SIG-M5 (cell line): ENCODE measurements around the gene SKAP2.
"Not testable (repeated sequence)": the region's sequence is repeated elsewhere in the genome, so short reads cannot be mapped to it uniquely, and the experiment has no call there.

Experiments used
- DNase-seq: peaks from one replicate; lab custom pipeline; 2025; lab: John Stamatoyannopoulos, UW

Gene SKAP2

DNA sequence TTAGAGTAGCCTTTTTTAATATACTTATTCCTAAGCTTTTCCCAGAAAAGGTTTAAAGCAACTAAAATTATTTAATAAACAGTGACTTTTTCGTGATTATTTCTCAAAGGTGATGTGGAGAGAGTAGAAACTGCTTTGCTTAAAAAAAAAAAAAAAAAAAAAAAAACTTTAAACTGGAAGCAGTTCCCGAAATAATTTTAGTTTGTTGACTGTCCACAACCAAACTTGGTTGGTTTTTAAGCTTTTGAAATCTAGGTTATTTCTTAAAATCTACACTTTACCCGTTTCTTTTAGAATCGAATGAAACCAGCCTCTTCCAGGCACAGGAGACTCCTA, 7.3 kb downstream of the SKAP2 start:
- no peak for DNase-seq

DNA sequence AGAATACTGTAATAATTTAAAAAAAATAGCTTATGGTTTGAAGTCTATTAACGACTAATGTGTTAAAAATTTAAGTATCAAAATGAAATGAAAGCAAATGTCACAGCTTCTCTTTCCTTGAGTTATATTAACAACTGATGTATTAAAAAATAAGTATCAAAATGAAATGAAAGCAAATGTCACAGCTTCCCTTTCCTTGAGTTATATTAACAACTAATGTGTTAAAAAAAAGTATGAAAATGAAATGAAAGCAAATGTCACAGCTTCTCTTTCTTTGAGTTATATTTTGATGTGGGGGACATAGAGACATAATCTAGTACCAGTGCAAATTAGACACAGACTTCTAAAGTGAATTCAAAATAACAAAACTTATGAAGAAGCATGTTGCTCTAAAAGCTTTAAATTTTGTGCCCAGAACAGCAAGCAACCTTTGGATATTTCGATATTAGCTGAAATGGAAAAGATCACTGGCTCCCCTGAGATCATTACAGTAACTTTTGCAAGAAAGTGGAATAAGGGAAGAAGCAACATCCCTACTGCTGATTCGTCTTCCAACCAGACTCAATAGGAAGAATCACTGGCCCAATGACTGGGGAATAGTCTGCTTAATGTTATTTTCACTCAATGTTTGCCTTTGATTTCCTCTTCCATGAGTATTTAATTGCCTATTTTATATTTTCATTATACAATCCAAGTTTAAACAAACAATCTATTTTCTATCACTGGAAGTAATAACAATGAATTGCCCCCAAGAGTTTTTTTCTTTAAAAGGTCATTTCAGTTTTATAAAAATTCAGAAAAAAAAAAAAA, 8.0 kb downstream of the SKAP2 start:
- no peak for DNase-seq

DNA sequence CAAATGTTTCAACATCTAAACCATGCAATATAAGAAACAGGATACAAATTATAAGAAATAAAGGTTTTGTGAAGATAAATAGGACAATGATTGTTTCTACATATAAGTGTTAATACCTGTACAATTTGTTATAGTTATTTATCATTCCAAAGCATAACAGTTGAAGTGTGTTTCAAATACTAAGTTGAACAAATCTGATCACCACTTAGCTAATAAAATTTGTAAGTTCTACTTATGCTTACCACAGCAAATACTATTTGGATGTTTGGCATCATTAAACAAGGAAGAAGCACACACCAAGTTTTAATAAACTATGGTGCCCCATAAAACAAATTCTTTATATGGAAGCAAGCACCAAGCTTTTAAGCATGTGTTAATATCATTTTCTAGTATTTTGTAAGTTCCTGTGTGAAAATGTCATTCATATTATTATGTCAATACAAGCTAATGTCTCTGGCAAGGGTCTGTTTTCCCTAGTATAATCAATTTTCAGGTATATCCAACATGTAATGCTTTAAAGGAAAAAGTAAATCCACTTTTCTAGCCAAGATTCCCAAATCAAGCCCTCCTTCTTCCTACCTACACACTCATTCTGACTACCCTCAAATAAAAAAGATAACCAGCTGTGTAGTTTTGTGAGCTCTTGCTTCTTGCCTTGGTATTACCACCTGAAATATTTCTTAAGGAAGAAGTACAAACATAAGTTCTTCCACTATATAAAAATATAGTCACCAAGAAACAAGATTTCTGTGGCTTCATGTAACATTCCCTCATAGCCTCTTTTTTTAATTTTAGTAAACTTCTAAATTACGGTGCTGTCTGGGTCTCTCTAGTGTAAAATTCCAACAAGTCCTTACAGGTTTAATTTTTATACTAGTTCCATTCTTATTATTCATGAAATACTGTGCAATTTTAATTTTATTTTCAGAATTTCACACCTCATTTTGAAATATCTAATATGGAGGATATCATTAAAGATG, 9.2 kb downstream of the SKAP2 start:
- no peak for DNase-seq

DNA sequence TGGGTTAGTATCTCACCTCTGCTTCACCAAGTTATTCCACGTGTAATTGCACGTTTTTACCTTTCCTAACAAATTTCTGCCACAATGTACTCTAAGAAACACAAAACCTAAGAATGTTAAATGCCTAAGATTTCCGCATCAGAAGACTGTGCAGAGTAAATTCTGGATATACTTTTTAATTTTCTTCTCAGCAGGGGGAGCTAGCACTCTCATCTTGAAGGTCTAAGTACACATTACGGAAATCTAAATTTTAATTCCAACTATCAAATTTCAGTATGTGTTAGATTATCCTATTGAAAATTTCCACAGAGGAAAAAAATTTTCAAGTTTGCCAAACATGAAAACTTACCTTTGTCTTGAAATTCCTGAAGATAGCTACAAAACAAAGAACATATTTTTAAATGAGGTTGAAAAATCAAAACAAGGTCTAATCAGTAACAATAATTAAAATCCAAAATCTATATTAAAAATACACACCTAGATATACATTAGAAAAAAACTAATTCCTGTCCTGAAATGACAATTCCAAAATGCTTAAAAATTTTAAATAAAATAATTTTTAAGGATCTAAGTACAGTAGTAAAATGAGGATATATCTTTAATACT, 10.5 kb downstream of the SKAP2 start:
- no peak for DNase-seq

DNA sequence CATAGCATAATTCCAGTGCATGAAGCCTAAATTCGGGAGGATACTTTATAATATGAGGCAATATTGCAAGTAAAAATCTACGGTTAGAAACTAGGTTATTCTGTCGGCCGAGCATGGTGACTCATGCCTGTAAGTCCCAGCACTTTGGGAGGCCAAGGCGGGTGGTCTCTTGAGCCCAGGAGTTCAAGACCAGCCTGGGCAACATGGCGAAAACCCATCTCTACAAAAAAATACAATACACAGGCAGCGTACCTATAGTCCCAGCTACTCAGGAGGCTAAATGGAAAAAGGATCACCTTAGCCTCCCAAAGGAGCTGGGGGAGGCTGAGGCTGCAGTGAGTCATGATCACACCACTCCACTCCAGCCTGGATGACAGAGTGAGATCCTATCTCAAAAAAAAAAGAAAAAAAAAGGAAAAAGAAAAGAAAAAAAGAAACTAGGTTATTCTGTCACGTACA, 14.2 kb downstream of the SKAP2 start:
- DNase-seq, result no peak

DNA sequence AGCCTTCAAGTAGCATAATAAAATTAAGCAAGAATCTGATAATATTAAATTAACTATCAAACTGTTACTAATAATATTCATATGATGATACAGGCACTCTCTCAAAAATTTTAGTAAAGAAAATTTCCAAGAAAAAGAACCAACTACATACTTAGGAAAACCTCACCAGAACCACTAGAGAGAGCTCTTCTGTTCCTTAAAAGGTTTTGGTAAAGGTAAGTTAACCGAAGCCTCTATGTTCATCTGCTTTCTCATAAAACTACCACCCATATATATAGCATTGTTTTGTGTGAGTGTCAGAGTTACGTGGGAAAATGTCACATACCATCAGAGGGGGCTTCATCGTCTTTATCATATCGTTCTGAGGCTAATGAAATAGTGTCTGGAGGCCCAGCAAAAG, 20.7 kb downstream of the SKAP2 start:
- no peak for DNase-seq

DNA sequence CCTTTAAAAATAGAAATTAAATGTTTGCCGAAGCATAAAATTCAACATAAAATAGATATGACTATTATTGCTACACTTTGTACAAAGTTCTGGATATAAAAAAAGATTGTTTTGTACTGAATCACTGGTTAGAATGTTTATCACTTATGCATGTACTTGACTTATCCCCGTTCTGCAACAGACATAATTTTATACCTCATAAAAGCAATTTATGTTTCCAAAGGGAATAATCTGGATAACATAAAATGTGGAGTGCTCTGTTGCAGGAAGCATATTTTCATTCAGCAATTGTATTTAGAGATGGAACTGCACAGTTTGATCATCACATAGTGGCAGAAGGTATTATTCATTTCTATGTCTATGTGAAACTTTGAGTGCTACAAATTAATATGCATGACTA, 21.5 kb downstream of the SKAP2 start:
- no peak for DNase-seq

DNA sequence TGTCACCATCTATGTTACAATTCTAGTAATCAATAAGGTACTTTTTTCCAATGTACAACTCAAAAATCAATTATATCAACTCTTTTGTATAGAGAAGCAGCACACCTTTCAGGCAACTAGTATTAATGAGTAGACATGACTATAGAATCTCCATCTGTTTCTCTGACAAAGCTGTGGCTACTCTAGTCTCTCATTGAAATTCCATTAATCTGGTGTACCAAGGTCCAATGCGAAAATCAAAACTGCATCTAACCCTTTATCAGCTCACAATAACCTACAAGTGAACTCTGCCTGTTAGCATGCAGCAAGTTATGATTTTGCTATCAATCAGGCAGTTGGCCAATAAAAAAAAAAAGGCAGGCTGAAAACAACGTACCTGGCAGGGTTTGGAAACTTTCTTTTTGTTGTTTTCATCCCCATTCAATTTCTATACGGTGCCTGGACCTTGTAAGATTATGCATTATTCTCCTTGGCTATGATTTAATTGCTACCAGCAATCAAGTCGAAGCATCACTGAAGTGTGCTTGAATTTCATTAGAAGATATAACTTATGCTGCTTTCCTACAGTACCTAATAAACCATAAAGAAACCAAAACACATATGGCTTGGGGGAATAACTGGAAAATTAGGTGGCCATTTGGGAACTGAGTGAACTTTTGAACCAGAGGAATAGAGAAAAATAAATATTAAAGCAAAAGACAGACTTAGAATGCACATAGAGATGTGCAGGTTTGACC, 23.2 kb downstream of the SKAP2 start:
- DNase-seq, result no peak

DNA sequence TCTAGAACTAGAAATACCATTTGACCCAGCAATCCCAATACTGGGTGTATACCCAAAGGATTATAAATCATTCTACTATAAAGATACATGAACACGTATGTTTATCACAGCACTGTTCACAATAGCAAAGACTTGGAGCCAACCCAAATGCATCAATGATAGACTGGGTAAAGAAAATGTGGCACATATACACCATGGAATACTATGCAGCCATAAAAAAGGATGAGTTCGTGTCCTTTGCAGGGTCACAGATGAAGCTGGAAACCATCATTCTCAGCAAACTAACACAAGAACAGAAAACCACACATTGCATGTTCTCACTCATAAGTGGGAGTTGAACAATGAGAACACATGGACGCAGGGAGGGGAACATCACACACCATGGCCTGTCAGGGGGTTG, 27.6 kb downstream of the SKAP2 start:
- not testable (repeated sequence) for DNase-seq

DNA sequence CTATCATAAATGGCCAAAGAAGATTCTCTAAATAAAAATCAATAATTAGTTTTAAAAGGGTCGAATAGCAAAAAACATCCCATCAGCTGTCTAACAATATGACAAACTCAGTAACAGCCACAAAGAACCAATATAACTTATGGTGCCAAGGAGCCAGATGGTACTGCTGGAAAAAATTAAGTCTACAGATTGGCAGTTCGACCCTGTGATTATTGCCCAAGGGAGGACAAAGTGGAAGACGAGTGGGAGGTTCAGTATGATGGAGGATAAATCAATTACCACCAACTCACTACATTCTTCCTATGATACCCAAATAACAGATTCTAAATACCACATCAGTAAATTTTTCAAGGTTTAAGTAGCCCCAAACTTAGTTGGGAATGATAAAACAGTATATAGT, 49.0 kb downstream of the SKAP2 start:
- no peak for DNase-seq

DNA sequence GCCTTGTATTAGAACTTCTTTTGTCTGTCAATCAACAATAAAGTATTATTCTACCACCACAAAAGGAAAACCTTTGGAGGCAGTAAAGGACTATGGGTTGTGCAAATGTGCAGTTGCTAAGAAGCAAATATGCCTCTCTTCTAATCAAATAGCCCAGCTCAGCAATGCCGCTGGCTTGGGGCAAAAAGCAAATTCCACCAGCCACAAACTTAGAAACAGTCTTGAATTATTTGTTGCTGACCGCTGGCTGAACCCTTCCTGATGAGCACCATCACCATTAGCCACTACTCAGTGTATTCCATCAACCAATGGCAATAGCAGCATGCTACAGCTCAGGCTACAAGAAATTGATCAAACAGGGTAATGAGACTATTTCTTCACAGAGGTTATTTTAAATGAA, 51.0 kb downstream of the SKAP2 start:
- no peak for DNase-seq

DNA sequence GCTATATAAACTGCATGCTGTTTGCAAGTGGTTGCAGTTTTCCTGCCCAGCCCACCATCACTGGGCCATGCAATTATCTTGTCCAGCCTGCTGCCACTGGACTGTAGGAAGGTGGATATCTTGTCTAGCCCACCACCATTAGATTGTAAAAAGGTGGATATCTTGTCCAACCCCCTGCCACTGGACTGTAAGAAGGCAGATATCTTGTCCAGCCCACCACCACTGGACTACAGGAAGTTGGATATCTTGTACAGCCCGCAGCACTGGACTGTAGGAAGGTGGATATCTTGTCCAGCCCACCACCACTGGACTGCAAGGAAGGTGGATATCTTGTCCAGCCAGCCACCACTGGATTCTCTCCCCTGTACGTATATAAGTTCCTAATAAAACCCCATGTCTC, 69.8 kb downstream of the SKAP2 start:
- DNase-seq, result no peak

DNA sequence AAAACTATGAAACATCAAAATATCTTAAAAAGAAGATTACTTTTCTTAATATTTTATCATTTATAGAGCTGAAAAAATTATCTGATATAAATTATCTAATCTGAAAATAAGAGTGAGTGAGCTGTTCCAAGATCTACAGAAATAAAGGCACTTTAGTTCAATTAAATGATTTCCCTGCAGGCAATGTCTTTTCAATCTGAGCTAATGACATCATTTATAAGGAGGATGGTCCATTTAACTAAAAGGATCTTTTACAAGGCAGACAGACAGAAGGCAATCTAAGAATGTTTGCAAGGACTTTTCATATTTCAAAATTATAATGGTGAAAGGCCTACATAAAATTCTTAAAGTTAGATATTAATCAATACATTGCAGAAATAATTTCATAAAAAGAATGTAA, 71.8 kb downstream of the SKAP2 start:
- DNase-seq, result no peak

DNA sequence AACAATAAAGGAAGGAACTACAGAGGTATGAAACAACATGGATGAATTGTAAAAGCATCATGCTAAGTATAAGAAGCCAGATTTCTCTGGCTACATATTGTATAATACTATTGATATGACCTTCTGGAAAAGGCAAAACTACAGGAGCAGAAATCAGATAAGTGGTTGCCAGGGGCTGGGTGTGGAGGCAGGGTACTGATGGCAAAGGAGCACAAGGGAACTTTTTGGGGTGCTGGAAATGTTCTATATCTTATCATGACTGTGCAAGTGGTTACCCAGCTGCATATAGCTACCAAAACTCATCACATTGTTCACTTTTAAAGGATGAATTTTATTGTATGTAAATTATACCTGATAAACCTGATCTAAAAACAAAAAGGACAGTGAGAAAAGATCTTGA, 72.4 kb downstream of the SKAP2 start:
- no peak for DNase-seq

DNA sequence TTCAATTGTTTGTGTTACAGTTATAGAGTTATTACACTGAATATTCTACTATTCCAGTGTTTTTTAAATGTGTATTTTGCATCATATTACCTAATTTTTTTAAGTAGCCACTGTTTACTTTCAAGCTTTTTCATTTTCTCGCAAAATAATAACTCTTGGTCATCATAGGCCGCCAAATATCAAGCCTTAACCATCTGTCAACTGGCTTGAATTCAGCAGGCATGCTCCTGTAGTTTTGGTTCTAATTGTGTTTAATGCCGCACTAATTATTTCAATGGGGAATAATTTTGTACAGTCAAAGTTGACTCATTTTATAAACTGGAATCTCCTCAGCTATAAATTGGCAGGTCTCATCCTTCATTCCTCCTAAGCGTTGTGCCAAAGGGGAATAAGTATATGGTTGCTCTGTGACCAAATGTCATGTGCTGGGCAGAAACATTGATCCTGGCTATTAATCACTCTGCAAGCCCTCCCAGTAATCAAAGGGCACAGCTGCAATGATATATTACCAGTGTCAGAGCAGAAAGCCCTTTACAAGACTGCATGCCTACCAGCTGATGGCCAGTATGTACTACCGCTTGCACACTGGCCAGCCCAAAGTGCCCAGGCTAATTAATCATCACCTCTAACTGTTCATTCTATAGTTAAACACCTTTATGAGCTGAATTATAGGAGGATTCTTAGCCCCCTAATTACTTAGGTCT, 74.8 kb downstream of the SKAP2 start:
- no peak for DNase-seq

DNA sequence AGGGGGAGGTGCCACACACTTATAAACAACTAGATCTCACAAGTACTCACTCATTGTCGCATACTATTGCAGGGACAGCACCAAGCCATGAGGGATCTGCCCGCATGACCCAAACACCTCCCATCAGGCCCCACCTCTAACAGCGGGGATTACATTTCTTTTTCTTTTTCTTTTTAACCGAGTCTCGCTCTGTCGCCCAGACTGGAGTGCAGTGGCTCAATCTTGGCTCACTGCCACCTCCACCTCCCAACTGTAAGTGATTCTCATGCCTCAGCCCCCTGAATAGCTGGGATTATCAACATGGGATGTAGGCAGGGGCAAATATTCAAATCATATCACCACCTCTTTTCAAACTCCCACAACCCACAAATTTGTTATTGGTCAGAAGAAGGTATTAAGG, 76.7 kb downstream of the SKAP2 start:
- DNase-seq, result no peak

DNA sequence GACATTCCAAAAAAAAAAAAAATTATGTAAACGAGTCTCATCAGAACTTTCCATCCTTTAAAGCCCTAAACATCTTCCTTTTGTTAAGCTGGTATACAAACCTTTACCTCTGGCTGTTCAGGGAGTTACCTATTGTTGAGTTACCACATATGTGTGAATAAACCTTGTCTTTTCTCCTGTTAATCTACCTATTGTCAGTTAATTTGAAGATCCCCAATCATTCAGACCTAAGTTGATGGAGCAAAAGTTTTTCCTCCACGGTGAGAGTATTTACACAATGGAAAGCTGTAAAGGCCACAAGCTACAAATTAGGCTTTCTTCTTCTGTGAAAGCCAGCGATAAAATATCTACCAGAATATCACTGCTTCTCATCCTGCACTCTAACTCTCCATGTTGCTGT, 80.3 kb downstream of the SKAP2 start:
- DNase-seq, result no peak

DNA sequence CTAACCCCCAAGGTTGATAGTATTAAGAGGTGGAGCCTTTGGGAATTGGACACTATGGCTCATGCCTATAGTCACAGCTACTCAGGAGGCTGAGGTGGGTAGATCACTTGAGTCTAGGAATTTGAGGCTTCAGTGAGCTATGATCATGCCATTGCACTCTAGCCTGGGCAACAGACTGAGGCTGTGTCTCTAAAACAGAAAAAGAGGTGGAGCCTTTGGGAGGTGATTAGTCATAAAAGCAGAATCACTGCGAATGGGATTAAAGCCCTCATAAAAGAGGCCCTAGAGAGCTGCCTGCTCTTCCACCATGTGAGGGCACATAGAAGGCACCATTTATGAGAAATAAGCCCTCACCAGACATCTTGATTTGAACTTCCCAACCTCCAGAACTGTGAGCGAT, 81.9 kb downstream of the SKAP2 start:
- DNase-seq, result no peak

DNA sequence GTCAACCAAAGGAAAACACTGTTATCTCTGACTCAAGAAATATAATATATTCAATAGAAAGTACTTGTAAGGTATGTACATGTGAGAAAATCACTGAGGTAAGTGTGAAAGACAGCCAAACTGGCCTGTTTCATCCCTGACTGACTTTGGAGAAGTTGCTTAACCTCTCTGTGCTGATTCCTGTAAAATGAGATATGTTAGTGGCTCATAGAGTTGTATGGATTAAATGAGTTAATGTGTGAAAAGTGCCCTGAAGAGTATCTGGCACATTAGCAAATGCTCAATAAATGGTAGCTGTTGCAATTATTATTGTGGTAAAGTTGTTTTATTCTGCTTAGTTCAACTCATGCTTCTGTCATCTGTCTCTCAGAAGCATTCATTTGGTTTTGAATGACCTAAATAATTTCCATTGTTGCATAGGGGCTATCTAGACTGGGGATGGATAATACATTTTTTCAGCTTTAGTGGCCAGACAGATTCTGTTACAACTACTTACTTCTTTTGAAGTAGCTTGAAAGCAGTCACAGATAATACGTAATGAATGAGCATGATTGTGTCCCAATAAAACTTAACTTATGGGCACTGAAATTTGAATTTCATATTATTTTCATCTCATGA, 84.3 kb downstream of the SKAP2 start:
- no peak for DNase-seq

DNA sequence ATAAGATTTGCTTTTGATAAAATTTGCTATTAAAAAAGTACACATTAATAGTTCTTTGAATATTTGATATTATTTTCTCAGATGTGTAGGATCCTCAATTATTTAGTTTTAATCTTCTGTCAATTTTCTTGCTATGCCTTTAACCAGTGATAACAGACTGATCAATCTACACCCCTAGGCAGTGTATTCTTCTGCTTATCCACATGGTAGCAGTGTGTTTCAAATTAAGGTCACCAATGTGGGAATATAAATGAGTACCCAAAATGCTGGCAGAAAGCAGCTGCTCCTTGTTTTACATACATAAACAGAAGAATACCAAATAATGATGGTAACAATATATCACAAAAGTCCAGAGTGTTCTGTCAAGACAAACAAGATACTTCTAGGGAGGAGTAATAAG, 87.0 kb downstream of the SKAP2 start:
- DNase-seq, result no peak

DNA sequence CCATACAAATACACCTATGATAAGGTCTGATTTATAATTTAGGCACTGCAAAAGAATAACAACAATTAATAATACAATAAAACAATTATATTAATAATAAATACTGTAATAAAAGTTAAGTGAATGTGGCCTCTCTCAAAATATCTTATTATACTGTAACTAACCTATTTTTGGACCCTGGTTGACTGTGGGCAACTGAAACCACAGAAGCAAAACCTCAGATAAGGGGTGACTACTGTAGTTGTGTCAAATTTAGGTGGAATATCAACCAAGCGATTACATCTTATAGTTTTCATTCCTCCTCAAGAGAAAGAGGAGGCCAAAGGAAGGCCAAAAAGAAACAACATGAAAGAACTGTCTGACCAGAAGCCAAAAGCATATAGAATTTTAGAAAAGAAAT, 103.9 kb downstream of the SKAP2 start:
- DNase-seq, result no peak
